DMS53 (cell line): ENCODE data around the gene AGBL3.

Source experiments
- DNase-seq: peaks from one replicate; lab custom pipeline; 2025; lab: John Stamatoyannopoulos, UW

Gene AGBL3

GRCh38 chr7:135147899-135148721 lies 161.8 kb downstream of the AGBL3 start, which contains the start of gene TMEM140:
Gene TMEM140 (plus strand): TSS chr7:135148072. CDS start chr7:135164442, 16,370 bp downstream.
- peak; percentile 80 for DNase-seq

DNA sequence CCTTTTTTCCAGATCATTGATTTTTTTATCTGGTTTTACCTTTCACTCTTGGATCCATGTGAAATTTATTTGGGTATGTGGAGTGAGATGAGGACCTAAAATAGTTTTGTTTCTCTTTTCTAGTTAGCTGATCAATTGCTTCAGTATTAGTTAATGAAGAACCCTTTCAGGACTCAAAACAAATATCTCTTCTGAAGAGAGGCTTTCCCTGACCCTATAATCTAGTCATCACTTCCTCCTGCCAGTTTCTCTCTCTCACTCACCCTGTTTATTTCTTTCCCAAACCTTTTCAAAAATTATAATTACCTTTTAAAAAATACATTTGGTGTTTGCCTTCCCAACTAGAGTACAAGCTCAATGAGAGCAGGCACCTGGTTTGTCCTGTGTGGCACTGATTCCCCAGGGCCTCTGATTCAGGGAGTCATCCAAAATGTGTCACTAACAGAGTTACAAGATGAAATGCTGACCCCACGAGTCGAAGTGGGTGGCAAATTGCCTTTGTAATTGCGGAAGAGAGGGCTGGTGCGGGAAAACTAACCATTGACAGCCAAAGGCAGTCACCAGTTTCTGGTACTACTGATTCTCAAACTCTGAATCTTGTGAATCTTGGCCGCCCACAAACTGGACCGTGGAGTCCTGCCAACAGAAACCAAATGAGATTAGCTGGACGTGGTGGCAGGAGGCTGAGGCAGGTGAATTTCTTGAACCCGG lies 163.9 kb downstream of the AGBL3 start:
- DNase-seq = no peak

GRCh38 chr7:135151132-135151531 lies 164.8 kb downstream of the AGBL3 start:
- no peak for DNase-seq

GRCh38 chr7:135151533-135151932 lies 165.2 kb downstream of the AGBL3 start:
- no peak for DNase-seq

- no peak for DNase-seq
Measured at GRCh38 chr7:135152442-135152841, 166.1 kb downstream of the AGBL3 start.

- DNase-seq = no peak
Measured at GRCh38 chr7:135154734-135155133, 168.4 kb downstream of the AGBL3 start.

GRCh38 chr7:135156290-135156689 lies 170.0 kb downstream of the AGBL3 start:
- DNase-seq = no peak

DNA sequence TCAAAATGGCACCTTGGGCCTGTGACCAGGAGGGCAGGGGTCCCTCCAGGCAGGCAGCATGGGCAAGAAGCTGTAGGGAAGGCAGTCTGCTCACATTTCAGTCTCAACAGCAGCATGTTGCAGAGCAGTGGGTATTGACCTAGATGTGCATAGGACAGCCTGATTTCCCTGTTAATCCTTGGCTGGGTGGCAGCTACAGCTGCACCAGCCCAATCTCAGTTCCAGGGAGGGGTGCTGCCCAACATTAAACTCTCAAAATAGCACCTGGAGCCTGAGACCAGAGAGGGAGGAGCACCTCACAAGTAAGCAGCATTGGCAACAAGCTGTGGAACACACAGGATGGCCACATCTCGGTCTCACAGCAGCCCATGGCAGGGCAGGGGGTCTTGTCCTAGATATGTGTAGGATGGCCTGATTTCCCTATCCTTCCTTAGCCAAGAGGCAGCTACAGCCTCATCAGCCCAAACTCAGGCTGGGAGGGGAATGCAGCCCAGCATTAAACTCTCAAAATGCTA lies 171.9 kb downstream of the AGBL3 start:
- DNase-seq = no peak

DNA sequence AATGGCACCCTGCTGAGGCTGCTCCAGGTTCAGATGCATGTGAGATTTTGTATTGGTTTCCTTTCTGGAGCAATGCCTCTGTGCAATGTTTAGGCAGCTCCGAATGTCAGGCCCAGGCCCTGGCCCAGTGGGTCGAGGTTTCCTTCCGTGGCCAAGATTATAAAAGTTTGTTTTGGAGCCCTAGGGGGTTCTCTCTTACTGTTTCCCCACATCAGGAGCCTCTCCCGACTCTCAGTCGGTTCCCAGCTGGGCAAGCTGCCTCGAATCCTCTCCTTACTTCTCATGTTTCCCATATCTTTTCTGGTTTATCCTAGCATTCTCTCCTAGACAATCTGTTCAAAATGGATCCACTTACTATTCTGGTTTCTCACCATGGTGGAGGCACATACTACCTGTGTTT lies 172.6 kb downstream of the AGBL3 start:
- no peak for DNase-seq

DNA sequence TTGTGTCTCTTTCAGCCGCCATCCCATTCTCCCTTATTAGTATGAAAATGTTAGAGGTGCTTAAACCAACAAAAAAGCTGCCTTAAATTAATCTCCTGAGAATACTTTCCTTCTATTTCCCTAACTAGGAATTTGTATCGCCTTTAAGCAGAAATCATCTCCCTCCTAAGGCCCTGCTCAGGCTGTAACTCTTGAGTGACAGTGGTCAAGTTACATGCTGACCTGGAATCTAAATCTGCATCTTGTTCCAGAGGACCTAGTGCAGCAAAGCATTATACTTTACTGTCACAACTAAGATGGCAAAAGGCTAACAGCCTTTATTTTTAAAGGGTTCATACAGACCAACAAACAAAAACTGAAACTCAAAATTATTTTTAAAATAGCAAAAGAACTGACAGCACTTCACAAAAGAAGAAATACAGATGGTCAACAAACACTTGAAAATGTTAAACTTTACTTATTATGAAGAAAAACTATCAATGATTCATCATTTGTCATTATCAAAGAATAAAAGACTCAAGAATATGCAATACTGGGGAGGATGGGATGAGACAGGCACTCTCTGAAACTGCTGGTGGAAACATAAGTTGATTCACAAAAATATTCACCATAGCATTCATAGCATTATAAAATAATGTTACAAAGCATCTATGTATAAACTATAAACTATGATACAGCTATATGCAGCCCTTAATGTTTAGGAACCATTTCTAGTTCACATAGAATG lies 173.2 kb downstream of the AGBL3 start:
- no peak for DNase-seq

GRCh38 chr7:135160098-135160857 lies 174.0 kb downstream of the AGBL3 start:
- DNase-seq = peak; percentile 60

DNA sequence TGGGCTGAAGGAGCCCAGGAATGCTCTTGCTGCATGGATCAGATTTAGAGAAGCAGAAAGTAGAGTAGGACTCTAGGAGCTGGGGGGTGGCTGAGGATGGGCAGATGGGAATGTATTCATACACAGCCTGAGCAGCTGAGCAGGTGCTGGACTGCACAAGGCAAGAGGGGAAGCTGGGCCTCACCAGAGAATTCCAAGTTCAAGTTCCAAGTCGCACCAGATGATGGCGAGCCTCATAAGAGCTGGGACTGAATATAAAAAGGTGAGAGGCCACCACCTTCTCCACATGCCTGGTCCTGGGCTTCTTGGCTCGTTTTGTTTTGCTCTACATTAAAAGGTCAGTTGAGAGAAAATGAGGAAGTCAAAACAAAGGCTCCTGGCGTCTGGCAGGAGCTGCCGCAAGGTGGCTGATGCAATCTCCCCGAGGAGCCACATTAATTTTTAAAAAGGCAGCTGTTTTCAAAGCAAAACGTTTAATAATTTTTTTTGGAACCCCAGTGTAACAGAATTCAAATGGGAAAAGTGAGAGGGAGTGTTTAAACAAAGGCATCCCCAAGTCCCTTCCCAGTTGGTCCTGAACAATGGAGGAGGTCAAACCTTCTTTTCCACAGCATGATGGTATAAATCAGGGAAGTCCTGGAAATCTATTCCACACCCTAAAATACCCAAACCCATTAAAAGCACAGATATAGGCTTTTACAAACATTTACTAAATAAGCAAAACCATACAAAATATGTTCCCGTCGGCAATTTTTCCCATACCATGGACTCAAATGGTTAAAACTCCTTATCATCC lies 174.7 kb downstream of the AGBL3 start:
- DNase-seq = peak; percentile 57

DNA sequence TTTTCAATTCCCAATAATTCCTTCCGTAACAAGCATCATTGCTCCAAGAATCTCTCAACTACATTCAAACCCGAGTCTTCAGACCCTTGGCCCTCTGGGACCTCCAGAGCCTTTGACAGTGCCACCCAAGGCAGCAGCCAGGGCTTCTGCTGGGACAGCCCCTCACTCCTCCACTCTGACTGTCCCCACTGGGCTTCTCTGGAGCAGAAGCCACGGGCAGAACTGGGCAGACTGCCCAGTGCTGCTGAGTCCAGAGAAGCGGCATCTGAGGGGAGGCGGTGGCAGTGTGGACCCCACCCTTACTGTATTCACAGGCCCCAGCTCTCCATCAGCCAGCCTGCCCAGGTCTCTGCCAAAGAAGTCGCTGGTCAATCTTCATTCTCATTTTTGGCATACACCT lies 175.4 kb downstream of the AGBL3 start:
- DNase-seq = no peak

DNA sequence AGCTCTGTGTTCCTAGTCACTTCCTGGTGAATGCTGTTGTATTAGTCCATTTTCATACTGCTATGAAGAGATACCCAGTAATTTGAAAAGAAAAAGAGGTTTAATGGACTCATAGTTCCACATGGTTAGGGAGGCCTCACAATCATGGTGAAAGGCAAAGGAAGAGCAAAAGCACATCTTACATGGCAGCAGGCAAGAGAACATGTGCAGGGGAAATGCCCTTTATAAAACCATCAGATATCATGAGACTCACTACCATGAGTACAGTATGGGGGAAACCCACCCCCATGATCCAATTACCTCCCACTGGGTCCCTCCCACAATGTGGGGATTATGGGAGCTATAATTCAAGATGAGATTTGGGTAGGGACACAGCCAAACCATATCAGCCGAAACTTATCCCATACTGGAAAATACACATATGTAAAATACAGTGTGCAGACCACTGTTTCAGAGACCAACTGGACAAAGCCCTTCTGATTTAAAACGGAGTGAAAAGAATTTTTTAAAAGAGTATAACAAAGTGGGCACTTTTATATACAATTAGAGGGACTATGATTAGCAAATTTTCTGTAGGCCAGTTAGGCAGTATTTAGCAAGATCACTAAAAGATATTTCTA lies 176.2 kb downstream of the AGBL3 start:
- DNase-seq = no peak

DNA sequence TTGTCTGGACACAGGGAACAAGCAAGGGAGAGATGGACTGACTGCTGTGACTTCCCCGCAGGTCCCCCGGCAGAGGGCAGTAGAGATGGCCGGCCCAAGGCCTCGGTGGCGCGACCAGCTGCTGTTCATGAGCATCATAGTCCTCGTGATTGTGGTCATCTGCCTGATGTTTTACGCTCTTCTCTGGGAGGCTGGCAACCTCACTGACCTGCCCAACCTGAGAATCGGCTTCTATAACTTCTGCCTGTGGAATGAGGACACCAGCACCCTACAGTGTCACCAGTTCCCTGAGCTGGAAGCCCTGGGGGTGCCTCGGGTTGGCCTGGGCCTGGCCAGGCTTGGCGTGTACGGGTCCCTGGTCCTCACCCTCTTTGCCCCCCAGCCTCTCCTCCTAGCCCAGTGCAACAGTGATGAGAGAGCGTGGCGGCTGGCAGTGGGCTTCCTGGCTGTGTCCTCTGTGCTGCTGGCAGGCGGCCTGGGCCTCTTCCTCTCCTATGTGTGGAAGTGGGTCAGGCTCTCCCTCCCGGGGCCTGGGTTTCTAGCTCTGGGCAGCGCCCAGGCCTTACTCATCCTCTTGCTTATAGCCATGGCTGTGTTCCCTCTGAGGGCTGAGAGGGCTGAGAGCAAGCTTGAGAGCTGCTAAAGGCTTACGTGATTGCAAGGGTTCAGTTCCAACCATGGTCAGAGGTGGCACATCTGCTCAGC lies 178.2 kb downstream of the AGBL3 start:
- DNase-seq = no peak

GRCh38 chr7:135165862-135166261 lies 179.6 kb downstream of the AGBL3 start:
- no peak for DNase-seq

GRCh38 chr7:135166338-135166990 lies 180.2 kb downstream of the AGBL3 start:
- DNase-seq = no peak

- no peak for DNase-seq
Measured at GRCh38 chr7:135167365-135167917, 181.1 kb downstream of the AGBL3 start.

DNA sequence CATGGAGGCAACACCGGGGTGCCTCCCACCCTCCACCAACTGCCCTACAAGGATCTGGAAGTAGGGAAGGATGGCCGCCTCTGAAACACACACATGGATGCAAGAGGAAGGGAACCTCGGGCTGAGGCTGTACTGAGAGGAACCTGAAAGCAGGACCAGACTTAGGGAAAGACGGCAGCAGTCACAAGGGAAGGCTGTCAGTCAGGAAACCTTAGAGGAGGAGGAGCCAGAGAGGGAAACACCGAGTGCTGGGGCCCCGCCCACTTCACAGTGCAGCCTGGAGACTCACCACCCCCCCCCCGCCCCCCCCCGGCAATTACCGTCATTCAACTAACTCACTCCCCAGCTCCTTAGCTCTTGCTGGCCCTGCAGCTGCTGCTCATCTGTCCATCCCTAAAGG lies 181.7 kb downstream of the AGBL3 start:
- peak; percentile 19 for DNase-seq
